ENCODE measurements around the gene TEX35. TPM values are rescaled to one million over a fixed set of nuclear protein-coding genes. Genes with fewer than 3 reads are reported as not detected.

TEX35 gene
- total and polyA plus RNA-seq, 2 experiments from 2014 or later = not detected

DNA sequence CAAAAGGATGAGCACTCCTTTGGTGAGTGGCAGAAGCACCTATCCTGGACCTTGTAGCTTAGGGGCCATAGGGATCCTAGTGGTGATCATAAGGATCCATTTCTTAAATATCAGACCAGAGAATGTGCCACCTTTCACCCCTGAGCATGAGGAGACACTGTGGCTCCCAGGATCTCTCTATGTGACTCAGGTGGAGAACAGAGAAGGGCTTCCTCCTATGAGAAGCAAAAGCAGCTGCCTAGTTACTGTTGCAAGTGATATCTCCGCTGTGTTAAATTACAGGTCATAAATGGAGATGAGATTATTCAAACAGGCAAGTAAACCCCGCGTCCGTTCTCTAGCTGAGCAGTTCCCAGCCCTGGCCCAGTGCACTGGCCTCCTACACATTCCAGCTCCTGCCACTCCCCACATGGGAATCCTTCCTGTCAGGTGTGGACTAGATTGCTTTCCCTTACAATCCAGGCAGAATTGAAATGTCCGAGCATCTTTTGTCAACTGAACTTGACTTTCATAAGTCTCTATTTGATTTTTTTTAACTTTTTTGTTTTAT is 42.4 kb upstream of the TEX35 start:
- DNase-seq (ENCODE audit: low read depth in 1 of 2, low spot score in 1 of 2) = peak in 1 of 2 donors; percentile 11
- no peak overlapping the region for H3K4me3 ChIP-seq
- peaks cover 28% of the 10 kb centered on the region for H3K36me3 ChIP-seq
- no peaks in the 10 kb centered on the region for H3K9me3 ChIP-seq (ENCODE audit: low read depth)
- no peaks in the 10 kb centered on the region for H3K4me1 ChIP-seq (ENCODE audit: low read depth)
- H3K27me3 ChIP-seq = no peaks in the 10 kb centered on the region
- peak overlapping the region; percentile 18 for H3K27ac ChIP-seq
- TF ChIP-seq, protein P1, sequence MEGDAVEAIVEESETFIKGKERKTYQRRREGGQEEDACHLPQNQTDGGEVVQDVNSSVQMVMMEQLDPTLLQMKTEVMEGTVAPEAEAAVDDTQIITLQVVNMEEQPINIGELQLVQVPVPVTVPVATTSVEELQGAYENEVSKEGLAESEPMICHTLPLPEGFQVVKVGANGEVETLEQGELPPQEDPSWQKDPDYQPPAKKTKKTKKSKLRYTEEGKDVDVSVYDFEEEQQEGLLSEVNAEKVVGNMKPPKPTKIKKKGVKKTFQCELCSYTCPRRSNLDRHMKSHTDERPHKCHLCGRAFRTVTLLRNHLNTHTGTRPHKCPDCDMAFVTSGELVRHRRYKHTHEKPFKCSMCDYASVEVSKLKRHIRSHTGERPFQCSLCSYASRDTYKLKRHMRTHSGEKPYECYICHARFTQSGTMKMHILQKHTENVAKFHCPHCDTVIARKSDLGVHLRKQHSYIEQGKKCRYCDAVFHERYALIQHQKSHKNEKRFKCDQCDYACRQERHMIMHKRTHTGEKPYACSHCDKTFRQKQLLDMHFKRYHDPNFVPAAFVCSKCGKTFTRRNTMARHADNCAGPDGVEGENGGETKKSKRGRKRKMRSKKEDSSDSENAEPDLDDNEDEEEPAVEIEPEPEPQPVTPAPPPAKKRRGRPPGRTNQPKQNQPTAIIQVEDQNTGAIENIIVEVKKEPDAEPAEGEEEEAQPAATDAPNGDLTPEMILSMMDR (IDR thresholded peaks at IDR 0.05; ENCODE audit: low read depth, low read length) = no peak

DNA sequence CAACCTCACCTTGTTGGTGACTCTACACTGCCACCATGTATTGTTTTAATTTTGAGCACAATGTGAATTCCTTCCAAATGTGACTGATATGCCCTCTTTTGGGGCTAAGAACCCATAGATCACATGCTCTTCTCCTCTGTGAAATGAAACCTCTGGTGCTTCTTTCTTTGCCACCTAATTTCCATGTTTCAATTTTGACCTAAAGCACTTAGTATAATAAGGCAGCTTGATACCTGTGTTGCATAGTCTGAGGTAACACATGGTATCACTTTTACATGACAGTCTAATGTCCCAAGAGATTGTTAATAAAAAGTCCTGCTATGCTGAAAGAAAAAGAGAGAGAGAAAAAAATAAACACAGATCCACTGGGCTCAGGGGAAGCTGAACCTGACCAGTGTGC is 40.4 kb upstream of the TEX35 start:
- Histone ChIP-seq H3K36me3 (peaks cover 15% of the 10 kb centered on the region), H3K27me3 (no peaks in the 10 kb centered on the region), H3K4me1 (ENCODE audit: low read depth) (no peaks in the 10 kb centered on the region), H3K9me3 (ENCODE audit: low read depth) (no peaks in the 10 kb centered on the region), H3K27ac (no peak overlapping the region), H3K4me3 (no peak overlapping the region)
- DNase-seq (ENCODE audit: low read depth in 1 of 2, low spot score in 1 of 2) = no peak
- TF ChIP-seq, protein P1 (IDR thresholded peaks at IDR 0.05; ENCODE audit: low read depth, low read length) = no peak

DNA sequence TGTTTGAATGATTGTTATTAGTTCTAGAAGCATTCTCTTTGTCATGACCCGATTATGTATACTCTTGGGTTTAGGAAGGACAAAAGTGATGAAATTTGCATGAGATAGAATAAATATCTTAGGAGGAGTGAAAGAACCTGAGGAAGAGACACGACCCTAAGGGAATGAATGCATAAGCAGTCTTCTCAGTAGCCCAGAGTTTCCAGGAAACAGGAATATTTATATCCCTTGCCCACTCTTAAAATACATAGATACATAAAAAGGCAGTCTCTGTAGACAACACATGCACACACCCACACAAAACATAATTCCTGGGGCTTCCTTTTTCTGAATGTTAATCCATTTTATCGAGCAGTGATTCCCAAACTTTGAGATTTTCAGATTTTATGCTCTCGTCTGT is 35.5 kb upstream of the TEX35 start:
- TF ChIP-seq, protein P1 (IDR thresholded peaks at IDR 0.05; ENCODE audit: low read depth, low read length) = no peak
- Histone ChIP-seq H3K4me1 (ENCODE audit: low read depth) (no peaks in the 10 kb centered on the region), H3K27ac (no peak overlapping the region), H3K27me3 (no peaks in the 10 kb centered on the region), H3K36me3 (peaks cover 11% of the 10 kb centered on the region), H3K9me3 (ENCODE audit: low read depth) (no peaks in the 10 kb centered on the region), H3K4me3 (no peak overlapping the region)
- no peak for DNase-seq (ENCODE audit: low read depth in 1 of 2, low spot score in 1 of 2)

DNA sequence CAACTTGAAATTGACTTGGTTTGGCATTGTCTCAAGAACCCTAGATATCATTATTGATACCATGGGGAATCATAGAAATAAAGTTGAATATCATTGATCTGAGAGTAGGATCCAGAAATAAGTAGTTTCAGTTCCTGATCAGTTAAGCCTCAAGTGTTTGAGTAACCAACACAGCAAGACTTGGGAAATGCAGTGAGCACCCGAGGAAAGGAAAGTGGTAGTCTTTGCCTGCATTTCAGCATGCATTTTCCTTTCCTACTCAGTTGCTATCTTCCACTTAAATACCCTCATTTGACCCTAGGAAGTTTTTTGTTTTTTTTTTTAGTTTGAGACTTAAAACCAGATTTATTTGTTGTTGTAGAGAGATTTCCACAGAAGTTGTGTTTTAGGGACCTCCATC is 35.1 kb upstream of the TEX35 start:
- DNase-seq (ENCODE audit: low read depth in 1 of 2, low spot score in 1 of 2) = no peak
- H3K4me1 ChIP-seq (ENCODE audit: low read depth) = no peaks in the 10 kb centered on the region
- H3K4me3 ChIP-seq = no peak overlapping the region
- TF ChIP-seq, protein P1 (IDR thresholded peaks at IDR 0.05; ENCODE audit: low read depth, low read length) = no peak
- H3K9me3 ChIP-seq (ENCODE audit: low read depth) = no peaks in the 10 kb centered on the region
- H3K27ac ChIP-seq = no peak overlapping the region
- peaks cover 11% of the 10 kb centered on the region for H3K36me3 ChIP-seq
- no peaks in the 10 kb centered on the region for H3K27me3 ChIP-seq

DNA sequence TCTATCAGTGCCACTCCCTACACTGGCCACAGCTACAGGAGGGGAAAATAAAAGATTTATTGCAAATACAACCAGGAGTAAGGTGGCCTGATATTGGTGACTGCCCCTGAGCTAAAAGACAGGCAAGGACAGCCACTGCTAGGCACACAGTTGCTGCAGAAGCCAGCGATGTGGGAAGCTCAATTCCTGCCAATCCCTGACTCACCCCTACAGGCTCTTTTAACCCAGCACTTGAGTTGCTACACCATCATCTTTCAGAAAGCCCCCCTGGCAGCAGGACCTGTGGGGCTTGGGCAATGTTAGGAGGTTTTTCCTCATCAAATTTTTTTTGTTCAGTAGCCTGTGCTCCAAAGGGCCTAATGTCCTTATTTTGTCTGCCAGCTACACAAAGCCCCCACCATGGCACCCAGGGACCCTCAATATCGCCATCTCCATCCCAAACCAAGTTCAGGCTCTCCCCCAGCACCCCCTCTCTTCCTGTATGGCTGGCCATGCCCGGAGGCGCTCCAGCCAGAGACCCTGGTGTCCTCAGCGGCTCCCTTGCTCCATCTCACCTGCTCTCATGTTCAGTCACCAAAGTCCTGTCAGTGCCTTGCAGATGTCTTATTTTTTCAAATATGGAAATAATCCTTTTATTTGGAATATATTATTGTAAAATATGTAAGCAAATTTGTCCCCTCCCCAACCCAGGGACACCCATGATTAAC is 29.5 kb upstream of the TEX35 start:
- Histone ChIP-seq H3K4me1 (ENCODE audit: low read depth) (no peaks in the 10 kb centered on the region), H3K27me3 (no peaks in the 10 kb centered on the region), H3K27ac (no peak overlapping the region), H3K4me3 (no peak overlapping the region), H3K9me3 (ENCODE audit: low read depth) (no peaks in the 10 kb centered on the region), H3K36me3 (no peaks in the 10 kb centered on the region)
- no peak for DNase-seq (ENCODE audit: low read depth in 1 of 2, low spot score in 1 of 2)
- TF ChIP-seq, protein P1 (IDR thresholded peaks at IDR 0.05; ENCODE audit: low read depth, low read length) = no peak

Data from cardiac muscle cell (in vitro differentiated cells and primary cell).